Measurements from ENCODE around the gene SPRED1. TPM values are rescaled to one million over a fixed set of nuclear protein-coding genes. Genes with fewer than 3 reads are reported as not detected.

Gene SPRED1
- total RNA-seq, 1 donor from 2014 or later = 7.3 TPM

GRCh38 chr15:38401106-38401505 lies 148.5 kb downstream of the SPRED1 start:
- ATAC-seq (no peak), DNase-seq (no peak)
- intact Hi-C loops (cut with micrococcal nuclease) = no loop called here

- intact Hi-C loops (cut with micrococcal nuclease) = no loop called here
- no peak for DNase-seq
- ATAC-seq = no peak
These were observed 149.1 kb downstream of the SPRED1 start for GRCh38 chr15:38401701-38402100.

DNA sequence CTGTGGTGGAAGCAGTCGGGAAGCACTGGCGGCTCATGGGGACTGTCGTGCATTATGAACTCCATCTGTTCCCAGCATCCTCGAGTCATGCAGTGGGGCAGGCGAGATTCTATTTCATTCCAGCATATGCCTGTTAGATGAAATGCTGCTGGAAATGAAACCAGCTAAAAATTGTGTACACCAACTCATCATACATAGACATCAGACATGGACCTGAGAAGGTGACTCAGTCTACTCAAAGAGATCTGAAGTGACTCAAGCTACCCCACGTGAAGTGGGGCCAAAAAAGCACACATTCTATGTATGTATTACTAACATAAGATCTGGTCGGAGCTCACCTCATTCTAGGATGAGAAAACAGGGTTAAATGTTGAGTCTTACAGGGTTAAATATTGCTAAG lies 153.8 kb downstream of the SPRED1 start:
- intact Hi-C loops (cut with micrococcal nuclease) = no loop called here
- DNase-seq (no peak), ATAC-seq (peak; percentile 38)

Other genes starting within 250 kb of the SPRED1 start
- 15.2 TPM for gene FAM98B, start 201.3 kb downstream of the SPRED1 start, total RNA-seq